Stimulated activated memory B cell treated with anti-CD40 and anti-IgM and Interleukin-4, amounts not matched to agents 10 μg/mL and 1 μg/mL and 100 μg/mL, for 72 hours (primary cell): ENCODE measurements around the gene PLPPR1.

Experiments used
- ATAC-seq: fragments of 150-1000 bp; cut with Tn5 transposase; 2 replicates; pipeline ENCODE4 v1.10.0; 2021
- H3K27ac Mint-ChIP-seq: one replicate; pipeline ENCODE4 v1.8.0; 2022; ENCODE audit warnings: mild to moderate bottlenecking, mixed read lengths
- H3K27me3 Mint-ChIP-seq: one replicate; pipeline ENCODE4 v1.8.0; 2022; ENCODE audit warnings: mixed read lengths
- H3K36me3 Mint-ChIP-seq: one replicate; pipeline ENCODE4 v1.8.0; 2022; ENCODE audit warnings: mixed read lengths
- H3K4me1 Mint-ChIP-seq: one replicate; pipeline ENCODE4 v1.8.0; 2022; ENCODE audit warnings: mixed read lengths
- H3K4me3 Mint-ChIP-seq: one replicate; pipeline ENCODE4 v1.8.0; 2022; ENCODE audit warnings: mild to moderate bottlenecking, moderate library complexity, mixed read lengths
- H3K9me3 Mint-ChIP-seq: one replicate; pipeline ENCODE4 v1.8.0; 2022; ENCODE audit warnings: mixed read lengths

The PLPPR1 gene

GRCh38 chr9:101184813-101185278 is 156.3 kb downstream of the PLPPR1 start:
- Mint-ChIP-seq H3K27ac (no peak overlapping the region), H3K27me3 (no peaks in the 10 kb centered on the region), H3K4me3 (no peak overlapping the region), H3K36me3 (no peaks in the 10 kb centered on the region), H3K4me1 (no peaks in the 10 kb centered on the region), H3K9me3 (peaks cover 6% of the 10 kb centered on the region)
- no peak for ATAC-seq

GRCh38 chr9:101191723-101192122 is 163.2 kb downstream of the PLPPR1 start:
- Mint-ChIP-seq H3K9me3 (no peaks in the 10 kb centered on the region), H3K4me3 (no peak overlapping the region), H3K27me3 (no peaks in the 10 kb centered on the region), H3K27ac (no peak overlapping the region), H3K36me3 (no peaks in the 10 kb centered on the region), H3K4me1 (no peaks in the 10 kb centered on the region)
- ATAC-seq: no peak

- no peaks in the 10 kb centered on the region for H3K36me3 Mint-ChIP-seq
- no peaks in the 10 kb centered on the region for H3K4me1 Mint-ChIP-seq
- no peaks in the 10 kb centered on the region for H3K27me3 Mint-ChIP-seq
- H3K27ac Mint-ChIP-seq: no peak overlapping the region
- no peak for ATAC-seq
- no peak overlapping the region for H3K4me3 Mint-ChIP-seq
- H3K9me3 Mint-ChIP-seq: no peaks in the 10 kb centered on the region
Observed at GRCh38 chr9:101197026-101197425, 168.5 kb downstream of the PLPPR1 start.

GRCh38 chr9:101200852-101201251 is 172.3 kb downstream of the PLPPR1 start:
- Mint-ChIP-seq H3K27ac (no peak overlapping the region), H3K4me1 (no peaks in the 10 kb centered on the region), H3K4me3 (no peak overlapping the region), H3K36me3 (no peaks in the 10 kb centered on the region), H3K27me3 (no peaks in the 10 kb centered on the region), H3K9me3 (no peaks in the 10 kb centered on the region)
- ATAC-seq: no peak

GRCh38 chr9:101201630-101202029 is 173.1 kb downstream of the PLPPR1 start:
- Mint-ChIP-seq H3K27ac (no peak overlapping the region), H3K4me1 (no peaks in the 10 kb centered on the region), H3K36me3 (no peaks in the 10 kb centered on the region), H3K27me3 (no peaks in the 10 kb centered on the region), H3K9me3 (no peaks in the 10 kb centered on the region), H3K4me3 (no peak overlapping the region)
- no peak for ATAC-seq

GRCh38 chr9:101209670-101210069 is 181.1 kb downstream of the PLPPR1 start:
- no peaks in the 10 kb centered on the region for H3K27me3 Mint-ChIP-seq
- no peak for ATAC-seq
- no peak overlapping the region for H3K4me3 Mint-ChIP-seq
- H3K9me3 Mint-ChIP-seq: no peaks in the 10 kb centered on the region
- no peaks in the 10 kb centered on the region for H3K4me1 Mint-ChIP-seq
- H3K27ac Mint-ChIP-seq: no peak overlapping the region
- H3K36me3 Mint-ChIP-seq: no peaks in the 10 kb centered on the region

GRCh38 chr9:101212661-101213060 is 184.1 kb downstream of the PLPPR1 start:
- H3K9me3 Mint-ChIP-seq: no peaks in the 10 kb centered on the region

GRCh38 chr9:101219030-101219429 is 190.5 kb downstream of the PLPPR1 start:
- Mint-ChIP-seq H3K27ac (no peak overlapping the region), H3K4me3 (no peak overlapping the region), H3K4me1 (no peaks in the 10 kb centered on the region), H3K9me3 (no peaks in the 10 kb centered on the region), H3K27me3 (no peaks in the 10 kb centered on the region), H3K36me3 (no peaks in the 10 kb centered on the region)
- no peak for ATAC-seq

More at GRCh38 chr9:101212661-101213060, 184.1 kb downstream of the PLPPR1 start:
- Mint-ChIP-seq H3K36me3 (no peaks in the 10 kb centered on the region), H3K27ac (no peak overlapping the region), H3K27me3 (no peaks in the 10 kb centered on the region), H3K4me3 (no peak overlapping the region), H3K4me1 (no peaks in the 10 kb centered on the region)
- no peak for ATAC-seq

GRCh38 chr9:101220341-101220740 is 191.8 kb downstream of the PLPPR1 start:
- no peak for ATAC-seq
- no peaks in the 10 kb centered on the region for H3K4me1 Mint-ChIP-seq

GRCh38 chr9:101225271-101225670 is 196.7 kb downstream of the PLPPR1 start:
- no peak overlapping the region for H3K4me3 Mint-ChIP-seq
- no peak for ATAC-seq
- H3K4me1 Mint-ChIP-seq: no peaks in the 10 kb centered on the region
- H3K36me3 Mint-ChIP-seq: no peaks in the 10 kb centered on the region
- H3K27me3 Mint-ChIP-seq: no peaks in the 10 kb centered on the region
- peaks cover 2% of the 10 kb centered on the region for H3K9me3 Mint-ChIP-seq
- no peak overlapping the region for H3K27ac Mint-ChIP-seq

More at GRCh38 chr9:101220341-101220740, 191.8 kb downstream of the PLPPR1 start:
- Mint-ChIP-seq H3K27me3 (no peaks in the 10 kb centered on the region), H3K9me3 (no peaks in the 10 kb centered on the region), H3K36me3 (no peaks in the 10 kb centered on the region), H3K4me3 (no peak overlapping the region), H3K27ac (no peak overlapping the region)

- no peaks in the 10 kb centered on the region for H3K36me3 Mint-ChIP-seq
- ATAC-seq: no peak
- H3K27me3 Mint-ChIP-seq: no peaks in the 10 kb centered on the region
- H3K4me3 Mint-ChIP-seq: no peak overlapping the region
- no peaks in the 10 kb centered on the region for H3K4me1 Mint-ChIP-seq
- no peak overlapping the region for H3K27ac Mint-ChIP-seq
- H3K9me3 Mint-ChIP-seq: peaks cover 2% of the 10 kb centered on the region
Observed at GRCh38 chr9:101226161-101226560, 197.6 kb downstream of the PLPPR1 start.

- H3K36me3 Mint-ChIP-seq: no peaks in the 10 kb centered on the region
- no peaks in the 10 kb centered on the region for H3K27me3 Mint-ChIP-seq
- peaks cover 2% of the 10 kb centered on the region for H3K9me3 Mint-ChIP-seq
- ATAC-seq: no peak
- no peak overlapping the region for H3K4me3 Mint-ChIP-seq
- no peak overlapping the region for H3K27ac Mint-ChIP-seq
- H3K4me1 Mint-ChIP-seq: no peaks in the 10 kb centered on the region
Observed at GRCh38 chr9:101226803-101227202, 198.3 kb downstream of the PLPPR1 start.

- H3K4me3 Mint-ChIP-seq: no peak overlapping the region
- no peaks in the 10 kb centered on the region for H3K27me3 Mint-ChIP-seq
- ATAC-seq: no peak
- no peaks in the 10 kb centered on the region for H3K36me3 Mint-ChIP-seq
- H3K9me3 Mint-ChIP-seq: peaks cover 2% of the 10 kb centered on the region
- H3K27ac Mint-ChIP-seq: no peak overlapping the region
- no peaks in the 10 kb centered on the region for H3K4me1 Mint-ChIP-seq
Observed at GRCh38 chr9:101229606-101230005, 201.1 kb downstream of the PLPPR1 start.

- Mint-ChIP-seq H3K27me3 (no peaks in the 10 kb centered on the region), H3K4me1 (no peaks in the 10 kb centered on the region), H3K9me3 (no peaks in the 10 kb centered on the region), H3K27ac (no peak overlapping the region), H3K4me3 (no peak overlapping the region), H3K36me3 (no peaks in the 10 kb centered on the region)
- ATAC-seq: no peak
Observed at GRCh38 chr9:101232405-101232977, 204.0 kb downstream of the PLPPR1 start.

- Mint-ChIP-seq H3K9me3 (no peaks in the 10 kb centered on the region), H3K4me3 (no peak overlapping the region), H3K27me3 (no peaks in the 10 kb centered on the region), H3K27ac (no peak overlapping the region), H3K4me1 (no peaks in the 10 kb centered on the region), H3K36me3 (no peaks in the 10 kb centered on the region)
- ATAC-seq: no peak
Observed at GRCh38 chr9:101235105-101235866, 206.8 kb downstream of the PLPPR1 start.

- Mint-ChIP-seq H3K36me3 (no peaks in the 10 kb centered on the region), H3K27ac (no peak overlapping the region), H3K4me3 (no peak overlapping the region), H3K27me3 (peaks cover 19% of the 10 kb centered on the region), H3K4me1 (no peaks in the 10 kb centered on the region), H3K9me3 (no peaks in the 10 kb centered on the region)
- no peak for ATAC-seq
Observed at GRCh38 chr9:101242651-101243050, 214.1 kb downstream of the PLPPR1 start.
